Common myeloid progenitor, CD34-positive (primary cell): ENCODE results near the gene UBE3B.

Source experiments
- CTCF ChIA-PET: fragments of 350-600 bp; sonication (Branson Sonifier 250); formaldehyde crosslinking; loops from one replicate; lab custom pipeline; 2021; ENCODE audit warnings: antibody characterized with exemption; lab: Charles Lee
- POLR2A ChIA-PET: fragments of 350-600 bp; sonication (Branson Sonifier 250); formaldehyde crosslinking; loops from one replicate; lab custom pipeline; 2021; ENCODE audit warnings: antibody characterized with exemption; lab: Charles Lee
- DNase-seq, 3 donors: peaks; one replicate each; pipeline versions ENCODE4 v3.0.0 to v3.0.0-alpha.2; 2013
- H3K27ac ChIP-seq, 2 experiments: 1 replicate in 1 of 2; 2 replicates in 1 of 2; pipeline ENCODE4 v1.7.0; 2013; ENCODE audit warnings: inconsistent platforms in 2 of 2, low read length in 2 of 2, mild to moderate bottlenecking in 2 of 2, low read depth in 1 of 2, moderate library complexity in 1 of 2; ENCODE audit not compliant: severe bottlenecking in 2 of 2, insufficient read depth in 1 of 2, poor library complexity in 1 of 2
- H3K27me3 ChIP-seq, 5 experiments: replicated peaks in 2 of 5; 1 replicate in 3 of 5; 2 replicates in 2 of 5; pipeline versions ENCODE4 v1.6.1 to v1.7.0; 2013; ENCODE audit warnings: low read length in 4 of 5, mild to moderate bottlenecking in 2 of 5, moderate library complexity in 2 of 5, inconsistent platforms in 1 of 5; ENCODE audit not compliant: insufficient read depth in 5 of 5, control insufficient read depth in 4 of 5
- H3K36me3 ChIP-seq, 4 experiments: 1 replicate in 2 of 4; 2 replicates in 2 of 4; pipeline versions ENCODE4 v1.6.1 to v1.7.0; 2013; ENCODE audit warnings: low read length in 3 of 4, control low read depth in 1 of 4, mild to moderate bottlenecking in 1 of 4; ENCODE audit not compliant: control insufficient read depth in 4 of 4, insufficient read depth in 4 of 4
- H3K4me1 ChIP-seq, 4 experiments: 1 replicate in 3 of 4; 2 replicates in 1 of 4; pipeline versions ENCODE4 v1.6.1 to v1.7.1; 2013; ENCODE audit warnings: low read length in 3 of 4, mild to moderate bottlenecking in 3 of 4, control low read depth in 1 of 4, inconsistent platforms in 1 of 4, moderate library complexity in 1 of 4; ENCODE audit not compliant: control insufficient read depth in 4 of 4, insufficient read depth in 4 of 4; ENCODE audit errors: control extremely low read depth in 1 of 4
- H3K4me3 ChIP-seq, 7 experiments: 1 replicate in 4 of 7; 2 replicates in 3 of 7; pipeline versions ENCODE4 v1.5.1 to v1.7.0; 2013; ENCODE audit warnings: mild to moderate bottlenecking in 7 of 7, low read length in 6 of 7, moderate library complexity in 6 of 7, inconsistent platforms in 2 of 7, low read depth in 2 of 7, control low read depth in 1 of 7; ENCODE audit not compliant: insufficient read depth in 4 of 7, control insufficient read depth in 1 of 7; ENCODE audit errors: extremely low read depth in 1 of 7
- H3K9me3 ChIP-seq, 5 experiments: 1 replicate in 4 of 5; 2 replicates in 1 of 5; pipeline versions ENCODE4 v1.6.1 to v1.7.1; 2013; ENCODE audit warnings: low read length in 4 of 5, mild to moderate bottlenecking in 2 of 5, inconsistent platforms in 1 of 5, low read depth in 1 of 5, moderate library complexity in 1 of 5; ENCODE audit not compliant: control insufficient read depth in 4 of 5, insufficient read depth in 2 of 5; ENCODE audit errors: control extremely low read depth in 1 of 5
- WGBS: methylation state at CpG from one replicate; pipeline ENCODE4 v1.1.5; 2013; ENCODE audit not compliant: insufficient coverage; 5-methylcytosine and 5-hydroxymethylcytosine counted together

UBE3B gene

GRCh38 chr12:109449845-109450532 lies 27.4 kb upstream of the UBE3B start:
- CTCF ChIA-PET = interaction anchor here (0.6 to 2.1 kb wide), 7 partner anchors 9 to 19 kb away, joined by 3 to 11 read pairs (median 3); no protein-coding TSS in a partner anchor
- peak in 2 of 3 donors; percentile 10 to 17 for DNase-seq
- Histone ChIP-seq H3K27me3 (no peaks in the 10 kb centered on the region), H3K27ac (no peak overlapping the region), H3K9me3 (no peaks in the 10 kb centered on the region), H3K36me3 (peaks cover 2 to 77% (median 41%) of the 10 kb centered on the region in 4 experiments), H3K4me1 (no peaks in the 10 kb centered on the region), H3K4me3 (no peak overlapping the region)
- 98% methylated on average over 7 of the region's 16 CpGs for WGBS
- POLR2A ChIA-PET = no interaction called here

GRCh38 chr12:109450980-109451379 lies 26.5 kb upstream of the UBE3B start:
- H3K27ac ChIP-seq = no peak overlapping the region
- no peak for DNase-seq
- H3K27me3 ChIP-seq = no peaks in the 10 kb centered on the region
- H3K4me1 ChIP-seq = no peaks in the 10 kb centered on the region
- H3K4me3 ChIP-seq = no peak overlapping the region
- 100% methylated on average over 4 of the region's 4 CpGs for WGBS
- no peaks in the 10 kb centered on the region for H3K9me3 ChIP-seq
- CTCF ChIA-PET = interaction anchor here (1.2 to 2.1 kb wide), 5 partner anchors 8 to 18 kb away, joined by 3 to 11 read pairs (median 3); no protein-coding TSS in a partner anchor
- H3K36me3 ChIP-seq = peaks cover 6 to 84% (median 47%) of the 10 kb centered on the region in 4 experiments
- POLR2A ChIA-PET = no interaction called here

DNA sequence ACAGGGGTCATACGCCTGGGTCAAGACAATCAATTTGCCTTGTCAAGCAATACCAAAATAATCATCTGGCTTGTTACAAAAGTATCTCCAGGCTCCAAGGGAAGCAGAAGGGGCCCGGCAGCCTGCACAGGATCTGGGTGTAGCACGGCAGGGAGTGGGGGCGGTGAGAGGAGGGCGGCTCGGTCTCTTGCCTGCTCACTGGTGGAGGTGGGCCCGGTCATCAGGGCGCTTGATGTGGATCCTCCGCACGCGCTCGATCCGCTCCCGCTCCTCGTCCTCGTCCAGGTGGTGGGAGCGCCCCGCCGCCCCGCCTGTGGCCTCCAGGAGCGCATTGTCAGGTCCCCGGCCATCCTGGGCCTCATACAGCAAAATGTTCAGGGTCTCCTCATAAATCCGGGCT lies 26.0 kb upstream of the UBE3B start:
- Histone ChIP-seq H3K4me3 (no peak overlapping the region), H3K36me3 (peaks cover 6 to 87% (median 52%) of the 10 kb centered on the region in 4 experiments), H3K27ac (no peak overlapping the region), H3K27me3 (no peaks in the 10 kb centered on the region), H3K4me1 (no peaks in the 10 kb centered on the region), H3K9me3 (no peaks in the 10 kb centered on the region)
- DNase-seq = no peak
- 97% methylated on average over 17 of the region's 23 CpGs for WGBS
- ChIA-PET CTCF (interaction anchor here (1.4 kb wide), 1 partner anchor 8 kb away, joined by 3 read pairs; no protein-coding TSS in a partner anchor), POLR2A (no interaction called here)

DNA sequence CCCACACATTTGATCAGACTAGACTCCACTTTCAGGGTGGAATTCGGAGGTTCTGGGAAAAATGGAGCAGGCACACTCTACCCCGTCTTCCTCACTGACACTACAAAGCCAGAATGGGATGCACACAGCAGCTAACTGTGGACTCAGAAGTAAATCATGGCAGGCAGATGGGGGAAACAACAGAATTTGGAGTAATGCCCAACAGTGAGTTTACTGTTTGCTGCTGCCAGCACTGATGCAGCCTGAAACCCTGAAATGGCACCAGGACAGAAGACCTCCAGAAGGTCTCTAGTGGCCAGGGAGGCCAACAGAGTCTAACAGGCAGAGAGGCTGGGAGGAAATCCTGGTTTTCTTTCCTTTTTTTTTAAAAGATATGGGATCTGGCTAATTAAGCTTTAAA lies 24.9 kb upstream of the UBE3B start:
- ChIA-PET POLR2A (no interaction called here), CTCF (interaction anchor here (1.9 kb wide), 1 partner anchor 13 kb away, joined by 4 read pairs; no protein-coding TSS in a partner anchor)
- Histone ChIP-seq H3K36me3 (peaks cover 4 to 89% (median 54%) of the 10 kb centered on the region in 4 experiments), H3K4me1 (no peaks in the 10 kb centered on the region), H3K27ac (no peak overlapping the region), H3K27me3 (no peaks in the 10 kb centered on the region), H3K9me3 (no peaks in the 10 kb centered on the region), H3K4me3 (no peak overlapping the region)
- no peak for DNase-seq
- 100% methylated on average over 2 of the region's 2 CpGs for WGBS

DNA sequence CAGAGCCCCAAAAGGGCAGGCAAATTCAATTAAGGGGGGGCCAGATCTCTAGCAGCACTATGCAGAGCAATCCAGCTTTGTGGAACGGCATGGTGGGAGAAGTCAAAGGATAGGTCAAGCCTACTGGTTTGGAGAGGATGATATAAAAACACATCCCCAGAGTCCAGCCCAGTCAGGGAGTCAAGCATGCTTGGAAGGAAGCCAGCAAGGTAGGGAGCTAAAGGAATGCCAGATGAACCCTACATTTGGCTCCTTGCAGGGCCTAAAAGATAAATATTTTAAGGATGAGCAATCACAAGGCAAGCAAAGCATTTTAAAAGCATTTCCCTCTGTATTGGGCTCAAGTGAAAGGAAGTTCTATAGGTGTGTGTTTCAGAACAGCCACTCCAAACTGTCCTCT lies 21.7 kb upstream of the UBE3B start:
- H3K4me3 ChIP-seq = no peak overlapping the region
- H3K36me3 ChIP-seq = peaks cover 7 to 84% (median 55%) of the 10 kb centered on the region in 4 experiments
- ChIA-PET POLR2A (no interaction called here), CTCF (interaction anchor here (1.0 kb wide), 1 partner anchor 28 kb away, joined by 4 read pairs; no protein-coding TSS in a partner anchor)
- no peak overlapping the region for H3K27ac ChIP-seq
- H3K9me3 ChIP-seq = no peaks in the 10 kb centered on the region
- no peak for DNase-seq
- WGBS = 100% methylated on average over 1 of the region's 1 CpG
- H3K27me3 ChIP-seq = no peaks in the 10 kb centered on the region
- H3K4me1 ChIP-seq = peaks cover 0 to 5% (median under 1%) of the 10 kb centered on the region in 4 experiments

- H3K9me3 ChIP-seq = no peaks in the 10 kb centered on the region
- H3K4me1 ChIP-seq = peaks cover 3 to 22% (median 16%) of the 10 kb centered on the region in 4 experiments
- no peaks in the 10 kb centered on the region for H3K27me3 ChIP-seq
- ChIA-PET POLR2A (interaction anchor here (0.6 kb wide), 1 partner anchor 9 kb away, joined by 4 read pairs; no protein-coding TSS in a partner anchor), CTCF (interaction anchor here (0.7 to 1.3 kb wide), 2 partner anchors 23 to 28 kb away, joined by 3 to 6 read pairs; no protein-coding TSS in a partner anchor)
- no peak for DNase-seq
- peaks cover 7 to 73% (median 41%) of the 10 kb centered on the region in 4 experiments for H3K36me3 ChIP-seq
- no peak overlapping the region for H3K4me3 ChIP-seq
- 93% methylated on average over 2 of the region's 4 CpGs for WGBS
- H3K27ac ChIP-seq = no peak overlapping the region
Measured at GRCh38 chr12:109458086-109458485, 19.3 kb upstream of the UBE3B start.

DNA sequence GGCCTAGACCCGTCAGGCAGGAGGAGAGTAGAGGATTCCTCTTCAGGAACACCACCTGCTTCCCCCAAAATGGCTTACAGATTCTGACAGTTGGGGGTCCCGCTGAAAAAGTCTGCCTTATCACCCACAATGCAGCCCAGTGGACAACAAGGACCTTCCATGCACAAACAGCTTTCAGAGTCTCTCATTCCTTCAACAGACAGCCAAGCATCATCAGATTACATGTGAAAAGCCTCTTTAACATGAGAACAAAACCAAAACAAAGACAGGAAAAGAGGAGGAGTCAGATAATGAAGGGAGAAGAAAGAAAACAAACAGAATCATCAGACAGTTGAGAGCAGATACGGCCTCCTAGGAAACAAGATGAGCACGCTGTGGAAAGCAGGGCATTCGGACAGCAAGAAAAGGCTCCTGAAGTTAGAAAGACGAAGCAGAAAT lies 18.6 kb upstream of the UBE3B start:
- H3K9me3 ChIP-seq = no peaks in the 10 kb centered on the region
- no peak overlapping the region for H3K4me3 ChIP-seq
- H3K27ac ChIP-seq = no peak overlapping the region
- ChIA-PET POLR2A (no interaction called here), CTCF (interaction anchor here (0.7 to 1.3 kb wide), 3 partner anchors 8 to 28 kb away, joined by 3 to 6 read pairs (median 3); no protein-coding TSS in a partner anchor)
- WGBS = 97% methylated on average over 5 of the region's 6 CpGs
- H3K4me1 ChIP-seq = peaks cover 3 to 29% (median 24%) of the 10 kb centered on the region in 4 experiments
- peaks cover 7 to 71% (median 37%) of the 10 kb centered on the region in 4 experiments for H3K36me3 ChIP-seq
- DNase-seq = no peak
- H3K27me3 ChIP-seq = no peaks in the 10 kb centered on the region
